ENCODE measurements around the gene TRPM6. TPM values are rescaled to one million over a fixed set of nuclear protein-coding genes. Genes with fewer than 3 reads are reported as not detected.
"Not testable (repeated sequence)": the region's sequence is repeated elsewhere in the genome, so short reads cannot be mapped to it uniquely, and the experiment has no call there.

TRPM6 gene
- total and polyA plus RNA-seq, 10 donors = 0.05 to 9.9 (median 1.7) TPM

- no peaks in the 10 kb centered on the region for H3K27me3 ChIP-seq (replicated peaks in 1 of 7)
- no peaks in the 10 kb centered on the region for H3K36me3 ChIP-seq
- intact Hi-C loops (cut with DNase I; ENCODE audit: low total_unique reads) = no loop called here
- H3K27ac ChIP-seq = peak overlapping the region in 6 of 8 donors; percentile 36 to 77 (median 54)
- peaks cover 0 to 44% (median 7%) of the 10 kb centered on the region in 6 donors for H3K4me1 ChIP-seq
- H3K9me3 ChIP-seq = no peaks in the 10 kb centered on the region
- TF ChIP-seq POLR2A (IDR thresholded peaks at IDR 0.05) = no peak
- TF ChIP-seq POLR2AphosphoS5 (IDR thresholded peaks at IDR 0.05) = no peak
- no peak for TF ChIP-seq CTCF (IDR thresholded peaks at IDR 0.05 in 8 of 11, conservative IDR thresholded peaks at IDR 0.05 in 3 of 11)
- no peak overlapping the region for H3K4me3 ChIP-seq
- 14 to 26% (median 17%) methylated on average over 3 of the region's 3 CpGs for WGBS, 5 donors
- DNase-seq = no peak
Measured at GRCh38 chr9:74865177-74865576, 22.5 kb downstream of the TRPM6 start.

GRCh38 chr9:74861773-74862474 is 25.8 kb downstream of the TRPM6 start:
- intact Hi-C loops (cut with DNase I; ENCODE audit: low total_unique reads) = no loop called here
- DNase-seq = no peak
- peak overlapping the region in 1 of 8 donors; percentile 11 for H3K4me3 ChIP-seq

GRCh38 chr9:74861071-74861470 is 26.6 kb downstream of the TRPM6 start:
- no peak for DNase-seq
- intact Hi-C loops (cut with DNase I; ENCODE audit: low total_unique reads) = no loop called here
- H3K4me3 ChIP-seq = no peak overlapping the region
- H3K9me3 ChIP-seq = no peaks in the 10 kb centered on the region
- H3K27ac ChIP-seq = peak overlapping the region in 7 of 8 donors; percentile 42 to 74 (median 68)
- H3K4me1 ChIP-seq = peaks cover 0 to 44% (median 7%) of the 10 kb centered on the region in 6 donors
- no peaks in the 10 kb centered on the region for H3K36me3 ChIP-seq
- H3K27me3 ChIP-seq (replicated peaks in 1 of 7) = no peaks in the 10 kb centered on the region
- TF ChIP-seq POLR2AphosphoS5 (IDR thresholded peaks at IDR 0.05) (no peak), CTCF (IDR thresholded peaks at IDR 0.05 in 8 of 11, conservative IDR thresholded peaks at IDR 0.05 in 3 of 11) (no peak), POLR2A (IDR thresholded peaks at IDR 0.05) (no peak)
- 27 to 36% (median 30%) methylated on average over 3 of the region's 3 CpGs for WGBS, 5 donors

More at GRCh38 chr9:74861773-74862474, 25.8 kb downstream of the TRPM6 start:
- Histone ChIP-seq H3K4me1 (peaks cover 0 to 44% (median 7%) of the 10 kb centered on the region in 6 donors), H3K27me3 (replicated peaks in 1 of 7) (no peaks in the 10 kb centered on the region), H3K27ac (peak overlapping the region in 7 of 8 donors; percentile 48 to 74 (median 68)), H3K9me3 (no peaks in the 10 kb centered on the region), H3K36me3 (no peaks in the 10 kb centered on the region)
- 53 to 75% (median 62%) methylated on average over 6 of the region's 6 CpGs for WGBS, 5 donors
- no peak for TF ChIP-seq POLR2A (IDR thresholded peaks at IDR 0.05)
- TF ChIP-seq CTCF (IDR thresholded peaks at IDR 0.05 in 8 of 11, conservative IDR thresholded peaks at IDR 0.05 in 3 of 11) = no peak
- no peak for TF ChIP-seq POLR2AphosphoS5 (IDR thresholded peaks at IDR 0.05)

- H3K9me3 ChIP-seq; intact Hi-C loops (cut with DNase I; ENCODE audit: low total_unique reads); H3K27me3 ChIP-seq (replicated peaks in 1 of 7); H3K36me3 ChIP-seq; DNase-seq; H3K4me3 ChIP-seq: not testable (repeated sequence)
- Histone ChIP-seq H3K4me1 (peaks cover 0 to 36% (median 5%) of the 10 kb centered on the region in 6 donors), H3K27ac (peak overlapping the region in 1 of 8 donors; percentile 74)
- 83 to 94% (median 90%) methylated on average over 5 of the region's 5 CpGs for WGBS, 5 donors
Measured at GRCh38 chr9:74860247-74860646, 27.5 kb downstream of the TRPM6 start.

All from spleen (tissue), 11 donors.